Loucy (cell line): ENCODE measurements around the gene MOCOS.

ENCODE experiments used
- H2AFZ ChIP-seq: fragments of 200-600 bp; sonication (generic); 2 replicates; pipeline ENCODE4 v1.6.0; 2016; ENCODE audit warnings: antibody characterized with exemption, mild to moderate bottlenecking, low read length, moderate library complexity
- H3F3A ChIP-seq: fragments of 200-600 bp; 2 replicates; pipeline ENCODE4 v1.6.0; 2016; ENCODE audit warnings: antibody characterized with exemption, low read depth, mild to moderate bottlenecking
- H3K27me3 ChIP-seq: fragments of 200-600 bp; sonication (generic); 2 replicates; pipeline ENCODE4 v1.6.1; 2014; ENCODE audit warnings: low read length, mild to moderate bottlenecking; ENCODE audit not compliant: insufficient read depth, poor library complexity, severe bottlenecking
- H3K36me3 ChIP-seq: fragments of 200-600 bp; sonication (generic); 2 replicates; pipeline ENCODE4 v1.6.1; 2016; ENCODE audit warnings: low read length; ENCODE audit not compliant: insufficient read depth
- H3K4me1 ChIP-seq: fragments of 200-600 bp; sonication (generic); 2 replicates; pipeline ENCODE4 v1.5.1; 2014; ENCODE audit warnings: low read length, mild to moderate bottlenecking; ENCODE audit not compliant: insufficient read depth, poor library complexity, severe bottlenecking
- H3K4me2 ChIP-seq: fragments of 200-600 bp; sonication (generic); 2 replicates; pipeline ENCODE4 v1.6.0; 2014; ENCODE audit warnings: antibody characterized with exemption, low read length, low read depth, mild to moderate bottlenecking; ENCODE audit not compliant: poor library complexity, severe bottlenecking
- H3K4me3 ChIP-seq: fragments of 200-600 bp; sonication (generic); 2 replicates; pipeline ENCODE4 v1.5.1; 2014; ENCODE audit warnings: low read length, mild to moderate bottlenecking, mixed read lengths; ENCODE audit not compliant: poor library complexity, severe bottlenecking
- H3K79me2 ChIP-seq: fragments of 200-600 bp; sonication (generic); 2 replicates; pipeline ENCODE4 v1.6.1; 2014; ENCODE audit warnings: low read length; ENCODE audit not compliant: insufficient read depth
- H3K9ac ChIP-seq: fragments of 200-600 bp; sonication (generic); 2 replicates; pipeline ENCODE4 v1.6.0; 2014; ENCODE audit warnings: mild to moderate bottlenecking, low read depth, low read length, moderate library complexity; ENCODE audit not compliant: poor library complexity, severe bottlenecking
- H3K9me2 ChIP-seq: fragments of 200-600 bp; sonication (generic); replicated peaks from 2 replicates; pipeline ENCODE4 v1.6.1; 2016; ENCODE audit warnings: low read depth, low read length, mixed read lengths
- H3K9me3 ChIP-seq: fragments of 200-600 bp; sonication (generic); 2 replicates; pipeline ENCODE4 v1.6.1; 2014; ENCODE audit warnings: mild to moderate bottlenecking, antibody characterized with exemption, low read length, low read depth; ENCODE audit not compliant: insufficient read depth
- H4K20me1 ChIP-seq: fragments of 200-600 bp; sonication (generic); 2 replicates; pipeline ENCODE4 v1.6.0; 2014; ENCODE audit warnings: antibody characterized with exemption, low read length, mild to moderate bottlenecking; ENCODE audit not compliant: insufficient read depth, poor library complexity, severe bottlenecking
- EZH2phosphoT487 ChIP-seq: fragments of 200-600 bp; IDR thresholded peaks from 2 replicates; pipeline ENCODE4 v1.6.1; 2018; ENCODE audit warnings: antibody characterized with exemption, mild to moderate bottlenecking, moderate library complexity, borderline replicate concordance
- TF ChIP-seq, protein P1 (sequence below): fragments of 200-600 bp; sonication (generic); conservative IDR thresholded peaks from 2 replicates; pipeline ENCODE4 v1.5.1; 2014; ENCODE audit warnings: mild to moderate bottlenecking, antibody characterized with exemption, low read length

The MOCOS gene

DNA sequence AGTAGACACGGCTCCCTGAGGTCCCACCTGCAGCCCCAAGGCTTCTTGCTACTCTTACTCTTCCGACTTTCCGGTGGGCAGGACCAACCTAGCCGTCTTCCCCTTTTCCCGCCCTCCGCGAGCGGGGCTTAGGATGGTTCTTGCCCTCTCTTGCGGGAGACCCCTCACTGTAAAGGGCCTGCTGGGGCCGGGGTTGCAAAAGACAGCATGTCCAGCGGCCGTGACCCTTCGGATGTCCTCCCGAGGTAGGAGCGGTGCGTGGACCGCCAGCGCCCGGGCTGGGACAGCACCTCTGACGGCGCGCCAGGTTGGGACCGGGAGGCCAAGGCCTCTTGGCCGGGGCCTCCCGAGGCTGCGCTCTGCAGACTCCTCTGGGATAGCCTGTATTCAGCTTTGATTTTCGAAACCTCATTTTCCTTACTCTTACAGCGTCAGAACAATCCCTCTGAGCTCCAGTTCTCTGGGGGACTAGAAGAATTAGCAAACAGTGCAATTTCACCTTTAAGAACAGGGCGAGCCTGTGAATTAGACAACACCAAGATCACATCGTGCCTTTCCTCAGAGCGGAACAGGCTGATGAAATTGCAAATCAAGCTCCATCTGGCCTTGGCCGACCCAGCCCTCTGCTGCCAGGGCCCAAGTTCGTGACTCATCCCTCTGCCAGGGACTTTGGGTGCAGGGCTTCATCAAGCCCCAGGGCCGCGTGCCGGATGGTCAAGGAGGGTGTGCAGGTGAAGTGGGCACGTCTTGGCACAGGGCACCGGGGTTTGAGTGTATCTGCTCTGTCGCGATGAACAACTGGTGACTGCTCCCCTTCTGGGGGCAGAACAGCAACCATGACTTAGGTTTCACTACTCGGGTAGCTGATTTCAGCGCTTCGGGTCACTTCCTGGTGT lies 777 bp downstream of the MOCOS start:
- Histone ChIP-seq H3K9me3 (no peaks in the 10 kb centered on the region), H3K4me1 (no peaks in the 10 kb centered on the region), H3K9ac (no peak overlapping the region), H3K79me2 (no peaks in the 10 kb centered on the region), H3K36me3 (no peaks in the 10 kb centered on the region), H3K27me3 (no peaks in the 10 kb centered on the region), H3K4me2 (no peak overlapping the region), H3K4me3 (no peak overlapping the region), H3K9me2 (no peaks in the 10 kb centered on the region), H2AFZ (no peak overlapping the region), H4K20me1 (no peaks in the 10 kb centered on the region), H3F3A (no peaks in the 10 kb centered on the region)
- TF ChIP-seq, protein P1, sequence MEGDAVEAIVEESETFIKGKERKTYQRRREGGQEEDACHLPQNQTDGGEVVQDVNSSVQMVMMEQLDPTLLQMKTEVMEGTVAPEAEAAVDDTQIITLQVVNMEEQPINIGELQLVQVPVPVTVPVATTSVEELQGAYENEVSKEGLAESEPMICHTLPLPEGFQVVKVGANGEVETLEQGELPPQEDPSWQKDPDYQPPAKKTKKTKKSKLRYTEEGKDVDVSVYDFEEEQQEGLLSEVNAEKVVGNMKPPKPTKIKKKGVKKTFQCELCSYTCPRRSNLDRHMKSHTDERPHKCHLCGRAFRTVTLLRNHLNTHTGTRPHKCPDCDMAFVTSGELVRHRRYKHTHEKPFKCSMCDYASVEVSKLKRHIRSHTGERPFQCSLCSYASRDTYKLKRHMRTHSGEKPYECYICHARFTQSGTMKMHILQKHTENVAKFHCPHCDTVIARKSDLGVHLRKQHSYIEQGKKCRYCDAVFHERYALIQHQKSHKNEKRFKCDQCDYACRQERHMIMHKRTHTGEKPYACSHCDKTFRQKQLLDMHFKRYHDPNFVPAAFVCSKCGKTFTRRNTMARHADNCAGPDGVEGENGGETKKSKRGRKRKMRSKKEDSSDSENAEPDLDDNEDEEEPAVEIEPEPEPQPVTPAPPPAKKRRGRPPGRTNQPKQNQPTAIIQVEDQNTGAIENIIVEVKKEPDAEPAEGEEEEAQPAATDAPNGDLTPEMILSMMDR = no peak
- no peak for TF ChIP-seq EZH2phosphoT487

GRCh38 chr18:36188916-36189315 lies 1.6 kb downstream of the MOCOS start:
- H3K9ac ChIP-seq = no peak overlapping the region
- H4K20me1 ChIP-seq = no peaks in the 10 kb centered on the region
- no peaks in the 10 kb centered on the region for H3F3A ChIP-seq
- no peaks in the 10 kb centered on the region for H3K9me2 ChIP-seq
- no peaks in the 10 kb centered on the region for H3K27me3 ChIP-seq
- H3K79me2 ChIP-seq = no peaks in the 10 kb centered on the region
- no peak overlapping the region for H3K4me3 ChIP-seq
- H3K4me1 ChIP-seq = no peaks in the 10 kb centered on the region
- H3K4me2 ChIP-seq = no peak overlapping the region
- no peaks in the 10 kb centered on the region for H3K9me3 ChIP-seq
- TF ChIP-seq EZH2phosphoT487 = no peak
- TF ChIP-seq, protein P1 = no peak
- H3K36me3 ChIP-seq = no peaks in the 10 kb centered on the region
- H2AFZ ChIP-seq = no peak overlapping the region

- H3K27me3 ChIP-seq = no peaks in the 10 kb centered on the region
- TF ChIP-seq, protein P1 = no peak
- TF ChIP-seq EZH2phosphoT487 = no peak
- H3F3A ChIP-seq = no peaks in the 10 kb centered on the region
- no peaks in the 10 kb centered on the region for H3K4me1 ChIP-seq
- H3K9me2 ChIP-seq = no peaks in the 10 kb centered on the region
- H3K36me3 ChIP-seq = no peaks in the 10 kb centered on the region
- no peak overlapping the region for H3K4me3 ChIP-seq
- H2AFZ ChIP-seq = no peak overlapping the region
- no peaks in the 10 kb centered on the region for H3K79me2 ChIP-seq
- no peak overlapping the region for H3K4me2 ChIP-seq
- no peak overlapping the region for H3K9ac ChIP-seq
- H3K9me3 ChIP-seq = no peaks in the 10 kb centered on the region
- H4K20me1 ChIP-seq = no peaks in the 10 kb centered on the region
Observed at GRCh38 chr18:36189486-36189885, 2.2 kb downstream of the MOCOS start.
